Measurements from ENCODE around the gene HIKESHI. TPM values are rescaled to one million over a fixed set of nuclear protein-coding genes. Genes with fewer than 3 reads are reported as not detected.
A peak's percentile ranks its signal among the peaks of the same experiment; 100 is the strongest.

HIKESHI gene
- total and polyA plus RNA-seq, 2 of the 13 experiments (the other 11 are each of a cell fraction or from before 2014, with no cell fraction given): 67.8 to 74.8 TPM

GRCh38 chr11:86302092-86302793 lies at the start of gene HIKESHI (continued):
- TF ChIP-seq PCBP1 (IDR thresholded peaks at IDR 0.05; ENCODE audit: borderline replicate concordance, low read depth, low read length) (peak; percentile 84; the same call in 1 of the 2 replicates), GFI1 (CRISPR knock-in tag; IDR thresholded peaks at IDR 0.05; ENCODE audit: borderline replicate concordance) (peak; percentile 52; the same call in 1 of the 2 replicates), ZNF558 (CRISPR knock-in tag; IDR thresholded peaks at IDR 0.05; ENCODE audit: borderline replicate concordance) (no peak), FOSL2 (CRISPR knock-in tag; IDR thresholded peaks at IDR 0.05) (peak; percentile 44; the same call in 1 of the 2 replicates), HDAC1 (CRISPR knock-in tag; IDR thresholded peaks at IDR 0.05) (peak; percentile 66), NFE2L1 (CRISPR knock-in tag; IDR thresholded peaks at IDR 0.05; ENCODE audit: borderline replicate concordance) (no peak), ZNF142 (CRISPR knock-in tag; IDR thresholded peaks at IDR 0.05) (peak; percentile 61; the same call in 1 of the 2 replicates), ZNF724P (CRISPR knock-in tag; IDR thresholded peaks at IDR 0.05; ENCODE audit: borderline replicate concordance) (no peak), ZNF362 (CRISPR knock-in tag; IDR thresholded peaks at IDR 0.05; ENCODE audit: borderline replicate concordance) (peak; percentile 30; the same call in 1 of the 2 replicates), ZNF235 (CRISPR knock-in tag; IDR thresholded peaks at IDR 0.05; ENCODE audit: borderline replicate concordance) (no peak), DBP (CRISPR knock-in tag; IDR thresholded peaks at IDR 0.05; ENCODE audit: not compliant biosample characterization) (no peak), THRA (CRISPR knock-in tag; IDR thresholded peaks at IDR 0.05; ENCODE audit: borderline replicate concordance) (peak; percentile 15; the same call in 1 of the 2 replicates), ARNT (IDR thresholded peaks at IDR 0.05) (no peak), MYC (CRISPR knock-in tag; IDR thresholded peaks at IDR 0.05; ENCODE audit: borderline replicate concordance) (0 out of 2 replicates have a peak, but pooled peaks have one; percentile 63), SOX6 (IDR thresholded peaks at IDR 0.05) (no peak), SOX6 (CRISPR knock-in tag; IDR thresholded peaks at IDR 0.05) (peak; percentile 77), ZNF761 (CRISPR knock-in tag; conservative IDR thresholded peaks at IDR 0.05) (peak; percentile 94), ZGPAT (CRISPR knock-in tag; IDR thresholded peaks at IDR 0.05) (peak; percentile 95)

All from HepG2 (cell line).